HuH-7 (cell line): ENCODE measurements around the gene GALNT2.

Experiments used
- DNase-seq: peaks from one replicate; pipeline ENCODE4 v3.0.0; 2011; ENCODE audit warnings: low spot score

GALNT2 gene

DNA sequence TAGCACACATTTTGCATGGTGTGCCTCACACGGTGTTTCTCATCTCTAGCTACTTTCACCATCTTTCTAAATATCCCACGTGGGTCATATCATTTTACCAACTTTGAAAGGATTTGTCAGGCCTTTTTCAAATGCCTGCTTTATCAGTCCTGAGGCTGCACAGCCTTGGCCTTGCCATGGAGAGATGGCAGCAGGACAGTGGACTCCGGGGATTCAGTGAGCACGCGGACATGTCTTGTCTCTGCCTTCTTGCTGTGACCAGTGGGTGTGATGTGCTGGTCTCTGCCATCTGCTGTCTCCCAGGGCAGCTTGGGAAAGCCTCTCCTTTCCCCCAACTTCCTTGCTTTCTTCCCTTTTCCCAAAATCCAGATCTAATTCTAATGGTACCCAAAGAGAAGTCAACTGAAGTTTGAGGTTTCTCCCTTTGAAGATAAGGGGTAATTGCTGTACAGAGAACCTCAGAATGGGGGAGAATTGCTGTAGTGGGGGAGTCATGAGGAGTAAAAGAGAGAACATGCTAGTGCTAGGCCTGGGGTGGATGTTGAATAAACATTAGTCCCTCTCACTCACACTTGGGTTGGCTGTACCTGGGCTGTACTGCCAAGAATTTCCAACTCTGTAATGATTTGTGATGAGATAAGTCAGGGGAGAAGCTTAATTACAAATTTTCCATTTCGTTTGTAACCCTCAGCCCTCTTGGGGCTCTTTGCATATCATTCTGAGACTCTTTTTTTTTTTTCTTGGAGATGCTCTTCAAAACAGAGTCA is 99.5 kb downstream of the GALNT2 start:
- DNase-seq, result no peak

DNA sequence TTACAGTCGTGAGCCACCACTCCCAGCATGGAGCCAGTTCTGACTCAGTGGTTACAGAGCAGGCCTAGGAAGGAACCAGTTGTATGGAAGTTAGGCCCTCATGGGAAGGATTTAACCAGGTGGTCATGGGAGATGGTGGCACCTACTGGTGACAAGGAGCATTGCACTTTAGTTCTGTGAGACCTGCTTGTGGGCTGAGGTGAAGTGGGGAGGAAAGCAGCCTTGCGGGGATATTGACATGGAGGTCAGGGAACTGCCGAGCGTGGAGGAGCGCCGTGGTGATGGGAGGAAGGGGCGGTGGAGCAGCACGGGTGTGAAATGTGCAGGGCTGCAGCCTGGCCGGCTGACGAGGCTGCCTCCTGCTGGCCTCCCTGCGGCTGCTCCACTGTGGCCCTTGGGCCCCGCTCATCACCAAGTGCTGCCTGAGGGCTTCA is 100.4 kb downstream of the GALNT2 start:
- DNase-seq, result peak; percentile 66

DNA sequence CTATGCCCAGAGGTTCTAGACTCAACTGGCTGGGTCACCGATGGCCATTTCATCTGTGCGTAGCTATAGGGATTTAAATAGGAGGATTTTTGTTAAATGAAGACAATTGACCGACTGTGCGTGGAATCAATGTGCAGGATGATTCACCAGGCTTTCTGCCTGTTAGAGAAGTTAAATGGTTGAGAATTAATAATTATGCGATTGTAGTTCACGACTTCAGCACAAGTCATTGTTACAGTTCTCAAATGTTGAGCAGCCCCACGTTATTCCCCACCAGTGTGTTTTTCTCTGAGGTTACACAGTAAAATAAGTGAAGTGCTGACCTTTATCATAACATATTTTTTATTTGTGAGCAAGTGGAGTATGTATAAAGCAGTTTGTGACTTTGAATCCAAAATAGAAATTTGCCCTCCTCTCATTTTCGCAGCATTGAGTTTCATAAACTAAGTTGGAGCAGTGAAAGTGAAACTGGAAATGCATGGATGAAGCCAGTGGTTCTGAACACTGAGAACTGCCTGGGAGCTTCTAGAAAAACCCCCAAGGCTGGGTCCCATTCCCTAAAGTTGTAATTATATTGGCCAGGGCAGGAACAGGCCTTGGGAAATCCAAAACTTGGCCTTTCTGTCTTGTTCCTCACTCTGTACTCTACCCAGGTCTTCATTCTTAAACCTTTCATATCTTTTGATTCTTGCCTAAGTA is 102.6 kb downstream of the GALNT2 start:
- DNase-seq, result no peak

DNA sequence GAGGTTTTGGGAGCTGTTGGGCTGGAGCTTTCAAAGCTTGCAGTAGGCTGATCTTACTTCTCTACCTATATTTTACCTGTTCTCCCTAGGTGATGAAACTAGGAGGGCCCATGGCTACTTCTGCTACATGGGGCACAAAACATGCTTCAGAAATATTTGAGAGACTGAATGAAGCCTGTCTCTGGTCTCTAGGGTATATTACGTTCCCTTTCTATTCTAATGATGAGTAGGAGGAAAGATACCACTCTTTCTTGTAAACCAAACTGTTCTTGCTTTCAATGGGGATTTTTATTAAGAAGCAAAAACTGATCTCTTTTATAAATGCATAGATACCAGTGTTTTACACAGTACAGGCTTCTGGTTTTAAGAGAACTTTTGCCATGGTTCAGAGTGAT is 103.1 kb downstream of the GALNT2 start:
- DNase-seq, result no peak

DNA sequence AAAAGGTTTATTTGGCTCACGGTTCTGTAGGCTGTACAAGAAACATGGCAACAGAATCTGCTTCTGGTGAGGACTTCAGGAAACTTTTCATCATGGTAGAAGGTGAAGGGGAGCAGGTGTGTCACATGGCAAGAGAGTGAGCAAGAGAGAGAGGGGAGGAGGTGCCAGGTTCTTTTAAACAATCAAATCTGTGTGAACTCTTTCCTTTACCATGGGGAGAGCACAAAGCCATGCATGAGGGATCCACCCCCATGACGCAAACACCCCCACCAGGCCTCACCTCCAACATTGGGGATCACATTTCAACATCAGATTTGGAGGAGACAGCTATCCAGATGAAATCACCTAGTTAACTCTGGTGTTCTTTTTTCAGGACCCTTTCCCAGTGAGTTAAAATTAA is 103.6 kb downstream of the GALNT2 start:
- DNase-seq, result no peak

DNA sequence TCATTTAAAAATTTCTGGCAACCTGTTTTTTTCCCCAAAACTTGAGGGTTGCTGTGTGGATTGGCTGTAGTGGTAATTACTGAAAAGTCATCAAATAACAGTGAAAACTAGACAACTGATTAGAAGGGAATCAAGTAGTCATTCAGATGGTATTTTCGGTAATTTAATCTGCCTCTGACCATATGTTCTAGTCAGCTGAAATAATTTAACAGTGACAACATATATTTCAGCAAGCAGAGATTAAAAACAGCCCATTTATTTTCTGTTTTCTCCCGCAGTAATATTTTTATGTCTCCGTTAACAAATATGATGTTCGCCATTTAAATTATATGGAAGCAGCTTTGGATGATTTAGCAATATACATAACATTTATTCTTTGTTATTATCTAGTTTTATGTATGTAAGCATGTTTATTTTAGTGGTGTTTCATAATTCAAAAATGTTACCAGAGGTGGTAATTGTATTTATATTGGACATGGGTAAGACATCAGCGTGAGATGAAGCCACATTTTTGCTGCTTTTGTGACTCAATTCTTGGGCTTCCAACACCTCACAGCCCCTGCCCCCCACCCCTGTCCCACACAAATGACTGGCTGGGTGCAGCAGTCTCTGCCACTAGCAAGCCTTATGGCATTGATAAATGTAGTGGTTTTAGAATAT is 104.4 kb downstream of the GALNT2 start:
- no peak for DNase-seq

DNA sequence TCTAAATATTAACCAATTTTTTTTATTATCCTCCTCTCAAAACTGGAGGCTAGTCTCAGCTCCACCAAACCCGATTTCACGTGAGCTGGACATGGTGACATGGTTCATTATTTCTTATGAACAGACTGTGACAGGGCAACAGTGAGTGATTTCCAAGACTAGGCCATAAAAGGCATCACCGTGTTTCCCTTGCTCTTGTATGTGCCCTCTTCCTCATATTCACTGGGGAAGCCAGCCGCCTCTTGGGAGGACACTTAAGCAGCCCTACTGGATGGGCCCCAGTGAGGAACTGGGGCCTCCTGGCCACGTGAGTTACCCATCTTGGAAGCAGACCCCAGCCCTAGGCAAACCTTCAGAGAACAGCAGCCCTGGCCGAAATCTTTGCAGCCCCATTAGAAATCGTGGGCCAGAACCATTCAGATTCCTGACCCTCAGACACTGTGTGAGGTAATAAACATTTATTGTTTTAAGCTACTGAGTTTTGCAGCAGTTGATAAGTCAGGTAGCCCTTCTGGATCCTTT is 105.0 kb downstream of the GALNT2 start:
- no peak for DNase-seq

DNA sequence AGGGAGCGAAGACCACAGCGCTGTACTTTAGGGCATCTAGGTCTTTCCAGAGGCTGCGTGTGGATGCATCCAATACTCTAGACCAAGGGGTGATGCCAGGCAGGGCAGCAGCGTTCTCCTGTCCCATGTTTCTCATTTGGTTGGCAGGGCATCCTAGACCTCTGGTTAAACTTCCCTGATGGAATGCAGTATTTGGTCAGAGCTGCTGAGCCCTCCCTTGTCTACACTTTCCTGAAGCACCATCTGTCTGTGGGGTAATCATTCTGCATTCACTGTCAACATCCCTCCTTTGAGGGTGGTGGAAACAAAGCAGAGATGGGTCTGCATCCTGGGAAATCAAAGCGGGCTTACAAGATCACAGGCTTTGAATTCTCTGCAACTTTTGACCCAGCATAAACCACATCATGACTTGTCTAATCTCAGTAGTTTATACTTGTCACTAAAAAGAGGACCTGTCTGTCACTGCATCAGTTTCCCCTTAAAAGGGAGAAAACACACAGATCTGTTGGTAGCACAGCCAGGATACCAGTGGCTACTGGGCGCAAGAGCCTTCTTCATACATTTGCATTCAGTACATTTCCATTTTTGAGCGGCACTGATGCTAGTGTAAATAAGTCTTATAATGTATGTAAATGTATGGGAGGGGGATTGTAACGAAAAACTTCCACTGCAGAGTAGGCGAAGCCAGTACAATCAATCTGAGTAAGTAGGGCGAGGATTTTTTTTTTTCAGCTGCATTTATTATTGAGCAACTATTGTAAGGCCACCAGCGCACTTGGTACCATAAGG is 106.3 kb downstream of the GALNT2 start:
- DNase-seq, result no peak

DNA sequence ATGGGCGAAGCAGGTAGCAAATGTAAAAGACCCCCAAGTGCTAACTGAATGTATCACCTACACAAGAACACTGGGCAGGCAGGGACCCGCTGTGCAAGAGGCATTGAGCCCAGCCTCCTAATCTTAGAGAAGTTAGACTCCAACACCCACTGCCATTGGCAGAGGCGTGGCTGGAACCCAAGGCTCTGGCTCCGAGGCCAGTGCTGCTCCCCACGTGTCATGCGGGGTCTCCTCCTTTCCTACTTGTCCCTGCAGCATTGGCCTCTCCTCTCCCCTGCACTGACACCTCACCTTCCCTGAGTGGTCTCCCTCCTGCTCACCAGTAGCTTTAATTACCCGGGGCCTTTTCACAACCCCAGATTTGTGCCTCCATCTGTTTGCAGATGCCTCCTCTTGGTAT is 107.0 kb downstream of the GALNT2 start:
- DNase-seq, result no peak

DNA sequence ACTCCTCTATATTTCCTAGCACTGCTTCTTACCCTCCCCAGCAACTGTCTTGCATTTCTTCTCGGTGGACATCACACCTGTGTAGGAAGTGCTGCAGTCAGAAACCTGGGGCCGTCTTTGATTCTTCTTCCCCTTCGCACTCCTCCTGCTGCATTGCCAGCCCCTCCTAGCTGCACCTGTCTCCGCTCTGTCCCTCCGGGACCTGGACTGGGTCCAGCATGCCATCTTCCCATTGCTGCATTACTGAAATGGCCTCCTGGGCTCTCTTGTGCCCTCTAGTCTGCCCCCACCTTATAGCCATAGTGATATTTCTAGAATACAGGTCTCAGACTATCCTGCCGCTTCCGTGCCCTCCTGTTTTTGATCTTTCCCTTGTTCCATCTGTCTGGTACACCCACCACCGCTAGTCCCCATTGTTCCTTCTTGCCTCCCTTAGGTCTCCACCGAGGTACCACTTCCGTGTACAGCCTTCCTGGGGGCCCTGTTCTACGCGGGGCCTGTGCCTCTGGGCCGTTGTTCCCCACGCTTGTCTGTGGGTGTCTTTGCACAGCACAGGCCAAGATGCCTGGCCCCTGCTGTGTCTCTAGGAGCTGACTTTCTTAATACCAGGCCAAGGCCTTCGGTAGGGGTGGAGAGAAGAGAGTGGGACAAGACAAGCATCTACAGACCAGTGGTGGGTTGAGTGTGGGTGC is 107.6 kb downstream of the GALNT2 start:
- no peak for DNase-seq

DNA sequence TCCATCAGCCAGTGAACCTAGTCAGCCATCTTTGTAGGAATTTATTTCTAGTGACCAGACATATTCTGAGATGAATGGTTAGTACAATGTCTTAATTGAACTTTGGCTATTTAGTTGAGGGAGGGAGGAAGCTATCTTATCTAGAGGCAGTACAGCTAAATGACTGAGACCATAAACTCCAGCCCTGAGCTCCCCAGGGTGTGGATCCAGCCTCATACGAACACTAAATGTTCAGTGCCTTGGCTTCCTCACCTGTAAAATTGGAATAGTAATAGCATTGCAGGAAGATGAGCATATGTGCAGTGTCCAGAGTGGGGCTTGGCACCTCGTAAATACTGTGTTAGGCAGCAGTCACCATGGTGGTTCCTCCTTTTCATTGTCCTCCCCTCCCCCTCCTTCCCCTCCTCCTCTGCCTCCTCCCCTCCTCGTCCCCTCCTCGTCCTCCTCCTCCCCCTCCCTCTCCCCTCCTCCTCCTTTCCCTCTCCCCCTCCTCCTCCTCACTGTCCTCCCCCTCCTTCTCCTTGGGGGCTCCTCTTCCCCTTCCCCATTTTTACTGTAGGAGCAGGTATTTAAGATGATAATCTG is 108.2 kb downstream of the GALNT2 start:
- peak; percentile 25 for DNase-seq

DNA sequence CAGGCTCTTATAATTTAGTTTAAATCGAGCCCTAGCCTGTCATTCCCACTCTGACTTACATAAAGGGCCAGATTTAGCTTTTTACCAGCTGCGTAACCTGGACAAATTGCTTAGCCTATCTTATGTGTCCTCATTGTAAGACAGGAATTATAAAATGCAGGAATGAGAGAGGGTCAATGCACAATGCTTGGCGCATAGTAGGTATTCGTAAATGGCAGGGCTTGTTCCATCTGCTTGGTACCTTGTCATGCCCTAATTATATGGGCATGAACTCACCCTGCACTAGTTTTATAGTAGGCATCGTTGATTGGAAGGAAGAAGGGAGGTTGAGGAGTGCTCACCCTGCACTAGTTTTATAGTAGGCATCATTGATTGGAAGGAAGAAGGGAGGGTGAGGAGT is 108.8 kb downstream of the GALNT2 start:
- no peak for DNase-seq

DNA sequence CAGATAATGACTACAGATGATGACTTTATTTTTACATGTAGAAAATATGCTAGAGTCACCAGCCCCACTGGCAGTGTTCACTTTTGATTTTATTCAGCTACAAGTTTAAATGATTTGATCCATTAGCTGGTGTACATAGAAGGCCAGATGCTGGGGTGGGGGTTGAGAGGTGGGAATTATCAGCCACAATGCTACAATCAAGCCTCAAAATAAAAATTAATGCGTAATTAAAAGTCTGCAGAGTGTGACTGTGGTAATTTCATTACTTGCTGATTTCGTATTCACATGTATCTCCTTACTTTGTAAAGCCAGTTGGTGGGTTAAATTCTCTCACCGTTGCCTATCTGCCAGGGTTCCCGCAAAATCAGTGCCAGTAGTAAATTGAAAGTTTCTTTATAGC is 109.3 kb downstream of the GALNT2 start:
- no peak for DNase-seq

DNA sequence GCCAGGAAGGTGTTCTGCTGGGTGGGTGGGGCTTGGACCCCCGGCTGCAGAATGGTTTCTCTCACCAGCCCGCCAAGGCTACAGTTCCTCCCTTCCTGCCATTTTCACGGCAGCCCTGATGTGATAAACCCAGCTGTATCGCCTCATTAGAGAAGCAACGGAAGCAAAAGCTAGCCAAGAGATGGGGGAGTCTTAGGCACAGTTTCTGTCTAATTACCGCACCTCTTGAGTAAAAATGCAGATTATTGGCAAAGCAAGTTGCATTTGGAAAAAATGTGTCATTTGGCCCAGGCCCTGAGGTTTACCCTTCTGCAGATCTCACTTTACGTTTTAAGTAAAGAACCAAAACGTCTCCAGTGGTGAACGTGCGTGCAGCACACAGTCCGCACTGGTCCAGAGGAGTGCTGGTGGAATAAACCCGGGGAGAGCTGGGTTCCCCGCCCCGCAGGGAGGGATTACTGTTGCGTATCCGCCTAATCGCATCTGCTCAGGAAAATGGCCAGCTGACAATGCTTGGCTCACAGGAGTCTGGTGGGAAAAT is 109.9 kb downstream of the GALNT2 start:
- DNase-seq, result no peak

DNA sequence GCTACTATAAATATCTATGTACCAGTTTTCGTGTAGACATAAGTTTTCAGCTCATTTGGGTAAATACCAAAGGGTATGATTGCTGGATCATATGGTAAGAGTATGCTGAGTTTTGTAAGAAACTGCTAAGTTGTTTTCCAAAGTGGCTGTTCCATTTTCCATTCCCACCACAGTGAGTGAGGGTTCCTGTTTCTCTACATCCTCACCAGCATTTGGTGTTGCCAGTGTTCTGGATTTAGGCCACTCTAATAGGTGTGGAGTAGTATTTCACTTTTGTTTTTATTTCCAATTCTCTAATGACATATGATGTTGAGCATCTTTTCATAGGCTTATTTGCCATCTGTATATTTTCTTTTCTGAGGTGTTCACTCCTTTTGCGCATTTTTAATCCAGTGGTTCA is 112.2 kb downstream of the GALNT2 start:
- DNase-seq, result no peak

DNA sequence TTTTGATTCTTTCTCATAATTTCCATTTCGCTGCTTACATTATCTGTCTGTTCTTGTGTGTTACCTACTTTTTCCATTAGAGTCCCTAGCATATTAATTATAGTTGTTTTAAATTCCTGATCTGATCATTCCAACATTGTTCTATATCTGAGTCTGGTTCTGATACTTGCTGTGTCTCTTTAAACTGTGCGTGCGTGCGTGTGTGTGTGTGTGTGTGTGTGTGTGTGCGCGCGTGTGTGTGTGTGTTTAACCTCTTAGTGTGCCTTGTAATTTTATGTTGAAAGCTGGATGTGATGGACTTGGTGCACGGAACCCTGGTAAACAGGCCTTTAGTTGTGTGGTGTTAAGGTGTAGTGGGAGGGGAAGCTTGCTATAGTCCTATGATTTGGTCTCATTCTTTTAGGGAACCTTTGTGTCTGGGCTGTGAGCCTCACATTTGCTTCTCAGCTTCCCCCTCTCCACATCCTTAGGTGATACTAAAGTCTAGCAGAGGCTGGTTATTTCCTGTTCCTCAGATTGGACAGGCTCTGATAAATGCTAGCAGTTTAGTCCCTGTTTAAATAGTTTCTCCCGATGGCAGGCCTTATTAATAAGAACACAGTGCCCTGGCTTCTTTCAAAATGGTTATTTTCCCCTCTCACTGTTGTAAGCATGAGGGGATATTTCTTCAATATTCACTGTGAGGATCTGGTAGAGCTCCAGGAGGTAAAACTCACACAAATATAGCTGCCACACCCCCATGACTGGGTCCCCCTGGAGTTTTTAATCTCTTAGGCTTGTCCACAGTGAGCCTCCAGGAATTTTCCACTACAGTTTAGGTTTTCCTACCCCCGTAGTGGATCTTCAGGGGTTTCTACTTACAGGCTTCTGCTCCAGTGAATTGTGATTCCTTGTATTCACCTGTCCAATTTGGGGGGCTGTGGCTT is 118.3 kb downstream of the GALNT2 start:
- DNase-seq, result no peak

DNA sequence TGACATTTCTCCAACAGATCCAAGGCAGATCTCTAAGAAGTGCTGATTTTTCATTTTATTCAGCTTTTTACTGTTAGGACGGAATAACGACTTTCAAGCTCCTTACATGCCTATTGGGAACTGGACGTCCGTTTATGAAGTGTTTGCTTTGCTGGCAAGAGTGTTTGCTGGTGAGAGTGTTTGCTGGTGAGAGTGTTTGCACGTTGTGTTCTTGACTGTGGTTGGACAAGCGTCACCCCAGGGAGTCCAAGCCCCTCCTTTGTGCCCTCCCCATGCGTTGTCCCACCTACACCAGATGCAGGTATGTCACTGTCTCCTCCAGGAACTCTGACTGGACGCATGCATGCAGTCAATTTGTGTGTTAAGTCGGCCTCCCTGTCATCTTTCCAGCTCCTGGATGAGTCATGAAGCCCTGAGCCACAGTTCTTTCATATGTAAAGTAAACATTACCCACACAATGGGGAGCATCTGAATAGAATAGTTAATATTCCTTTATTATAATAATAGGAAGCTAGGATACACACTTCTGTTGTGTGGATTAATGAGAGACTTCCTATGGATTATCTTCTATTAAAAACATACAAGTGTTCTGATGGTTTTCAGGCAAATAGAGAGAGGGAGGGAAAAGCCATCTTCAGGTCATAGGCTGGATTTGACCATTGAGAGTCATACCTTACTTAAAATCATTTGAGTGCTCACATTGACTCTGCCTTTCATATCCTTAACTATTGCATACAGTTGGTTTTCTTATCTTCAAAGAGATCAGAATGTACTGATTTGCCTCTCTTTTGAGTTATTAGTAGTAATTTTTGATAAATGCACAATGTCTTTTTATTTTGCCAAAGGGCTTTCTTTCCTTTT is 119.2 kb downstream of the GALNT2 start:
- DNase-seq, result peak; percentile 50

DNA sequence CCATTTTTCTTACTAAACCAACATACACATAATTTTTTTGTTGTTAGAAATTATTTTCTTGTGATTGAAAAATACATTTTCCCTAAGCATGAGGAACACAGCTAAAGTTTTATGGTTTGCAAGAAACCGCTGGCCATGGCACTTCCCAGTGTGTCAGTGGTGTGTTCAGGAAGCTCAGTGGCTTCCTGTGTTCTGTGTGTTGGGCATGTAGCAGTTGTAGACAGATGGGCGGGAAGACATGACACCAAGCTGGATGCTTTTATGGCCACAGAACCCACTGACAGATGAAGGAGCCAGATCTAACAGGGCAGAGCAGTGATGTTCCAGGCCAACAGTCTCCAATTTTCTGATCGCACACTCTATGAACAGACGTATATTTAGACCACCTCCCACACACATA is 119.8 kb downstream of the GALNT2 start:
- DNase-seq, result no peak

DNA sequence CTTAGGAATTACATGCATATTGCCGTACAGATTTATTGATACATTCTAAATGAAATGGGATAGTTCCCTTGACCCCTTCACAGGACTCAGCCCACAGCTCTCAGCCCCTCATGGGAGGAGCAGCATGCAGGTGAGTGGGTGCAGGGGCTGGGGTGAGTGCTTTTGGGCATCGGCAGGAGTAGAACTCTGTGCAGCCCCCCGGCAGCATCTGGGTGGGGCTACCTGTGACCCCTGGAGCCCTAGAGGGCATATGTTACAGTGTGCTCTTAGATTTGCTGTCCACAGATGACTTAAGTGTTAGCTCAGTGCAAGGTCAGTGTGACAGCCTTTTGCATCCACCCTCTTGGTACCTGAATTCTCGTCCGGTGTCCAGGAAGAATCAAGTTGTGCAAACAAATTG is 120.3 kb downstream of the GALNT2 start:
- DNase-seq, result no peak
